ENCODE results near the gene TTLL11.

Gene TTLL11

GRCh38 chr9:122107291-122107805 is 14.2 kb upstream of the TTLL11 start:
- H3K4me2 ChIP-seq (ENCODE audit: insufficient read depth, low read length, poor library complexity, severe bottlenecking) = no peak overlapping the region
- no peak overlapping the region for H2BK12ac ChIP-seq (ENCODE audit: low read length)
- no peak overlapping the region for H2BK120ac ChIP-seq (ENCODE audit: low read depth, low read length)
- H2AK5ac ChIP-seq (ENCODE audit: low read depth, low read length) = peak overlapping the region; percentile 15
- WGBS, 2 donors (ENCODE audit: extremely low coverage in 2 of 2, insufficient read length in 2 of 2, insufficient replicate concordance in 1 of 2) = no CpG with 5 or more reads among the region's 7 CpGs
- H3K4me1 ChIP-seq (ENCODE audit: control insufficient read depth in 2 of 2, insufficient read depth in 1 of 2, low read depth in 1 of 2, low read length in 2 of 2) = peaks cover 5 to 12% of the 10 kb centered on the region in 2 donors
- no peak overlapping the region for H4K91ac ChIP-seq (ENCODE audit: low read depth, low read length, poor library complexity)
- H3K4ac ChIP-seq (ENCODE audit: low read length) = no peak overlapping the region
- H3K36me3 ChIP-seq (replicated peaks in 1 of 2; ENCODE audit: control insufficient read depth in 2 of 2, insufficient read depth in 2 of 2, low read length in 2 of 2) = no peaks in the 10 kb centered on the region
- no peak for DNase-seq (ENCODE audit: low spot score)
- H3K79me1 ChIP-seq (ENCODE audit: low read depth, low read length) = no peaks in the 10 kb centered on the region
- no peak overlapping the region for H2AFZ ChIP-seq (ENCODE audit: low read length)
- no peak overlapping the region for H3K23ac ChIP-seq (ENCODE audit: low read depth, low read length, poor library complexity)
- H3K9me3 ChIP-seq (replicated peaks in 1 of 2; ENCODE audit: control insufficient read depth in 2 of 2, insufficient read depth in 1 of 2, low read depth in 1 of 2, low read length in 2 of 2) = peaks cover 2% of the 10 kb centered on the region in 2 donors
- no peak overlapping the region for H3K27ac ChIP-seq (replicated peaks; ENCODE audit: low read length)
- H3K9ac ChIP-seq (ENCODE audit: low read depth, low read length, poor library complexity) = no peak overlapping the region
- no peak overlapping the region for H3K14ac ChIP-seq (ENCODE audit: low read length)
- no peak overlapping the region for H4K8ac ChIP-seq (ENCODE audit: low read depth, low read length)
- H2BK5ac ChIP-seq (ENCODE audit: low read length) = no peak overlapping the region
- H2BK15ac ChIP-seq (ENCODE audit: low read length) = no peak overlapping the region
- H3K18ac ChIP-seq (ENCODE audit: low read length) = peak overlapping the region; percentile 32
- H3K4me3 ChIP-seq (ENCODE audit: low read length in 2 of 2) = no peak overlapping the region
- H3K27me3 ChIP-seq (ENCODE audit: control insufficient read depth in 3 of 3, insufficient read depth in 3 of 3, low read depth in 1 of 3, low read length in 3 of 3) = no peaks in the 10 kb centered on the region

- no peak overlapping the region for H2BK12ac ChIP-seq (ENCODE audit: low read length)
- H3K23ac ChIP-seq (ENCODE audit: low read depth, low read length, poor library complexity) = no peak overlapping the region
- no peaks in the 10 kb centered on the region for H3K27me3 ChIP-seq (ENCODE audit: control insufficient read depth in 3 of 3, insufficient read depth in 3 of 3, low read depth in 1 of 3, low read length in 3 of 3)
- no peak overlapping the region for H4K8ac ChIP-seq (ENCODE audit: low read depth, low read length)
- H3K4me3 ChIP-seq (ENCODE audit: low read length in 2 of 2) = no peak overlapping the region
- H2BK5ac ChIP-seq (ENCODE audit: low read length) = no peak overlapping the region
- H3K9me3 ChIP-seq (replicated peaks in 1 of 2; ENCODE audit: control insufficient read depth in 2 of 2, insufficient read depth in 1 of 2, low read depth in 1 of 2, low read length in 2 of 2) = peaks cover 2% of the 10 kb centered on the region in 2 donors
- no peak overlapping the region for H4K91ac ChIP-seq (ENCODE audit: low read depth, low read length, poor library complexity)
- H2BK120ac ChIP-seq (ENCODE audit: low read depth, low read length) = no peak overlapping the region
- H3K36me3 ChIP-seq (replicated peaks in 1 of 2; ENCODE audit: control insufficient read depth in 2 of 2, insufficient read depth in 2 of 2, low read length in 2 of 2) = no peaks in the 10 kb centered on the region
- H3K9ac ChIP-seq (ENCODE audit: low read depth, low read length, poor library complexity) = no peak overlapping the region
- no peak overlapping the region for H3K27ac ChIP-seq (replicated peaks; ENCODE audit: low read length)
- no peak overlapping the region for H3K4me2 ChIP-seq (ENCODE audit: insufficient read depth, low read length, poor library complexity, severe bottlenecking)
- H2AFZ ChIP-seq (ENCODE audit: low read length) = no peak overlapping the region
- H2AK5ac ChIP-seq (ENCODE audit: low read depth, low read length) = no peak overlapping the region
- no peaks in the 10 kb centered on the region for H3K79me1 ChIP-seq (ENCODE audit: low read depth, low read length)
- H2BK15ac ChIP-seq (ENCODE audit: low read length) = no peak overlapping the region
- peaks cover 5 to 12% of the 10 kb centered on the region in 2 donors for H3K4me1 ChIP-seq (ENCODE audit: control insufficient read depth in 2 of 2, insufficient read depth in 1 of 2, low read depth in 1 of 2, low read length in 2 of 2)
- DNase-seq (ENCODE audit: low spot score) = no peak
- no peak overlapping the region for H3K4ac ChIP-seq (ENCODE audit: low read length)
- no peak overlapping the region for H3K14ac ChIP-seq (ENCODE audit: low read length)
- H3K18ac ChIP-seq (ENCODE audit: low read length) = no peak overlapping the region
- no CpG with 5 or more reads among the region's 2 CpGs for WGBS, 2 donors (ENCODE audit: extremely low coverage in 2 of 2, insufficient read length in 2 of 2, insufficient replicate concordance in 1 of 2)
Observed at GRCh38 chr9:122106576-122106975, 13.5 kb upstream of the TTLL11 start.

DNA sequence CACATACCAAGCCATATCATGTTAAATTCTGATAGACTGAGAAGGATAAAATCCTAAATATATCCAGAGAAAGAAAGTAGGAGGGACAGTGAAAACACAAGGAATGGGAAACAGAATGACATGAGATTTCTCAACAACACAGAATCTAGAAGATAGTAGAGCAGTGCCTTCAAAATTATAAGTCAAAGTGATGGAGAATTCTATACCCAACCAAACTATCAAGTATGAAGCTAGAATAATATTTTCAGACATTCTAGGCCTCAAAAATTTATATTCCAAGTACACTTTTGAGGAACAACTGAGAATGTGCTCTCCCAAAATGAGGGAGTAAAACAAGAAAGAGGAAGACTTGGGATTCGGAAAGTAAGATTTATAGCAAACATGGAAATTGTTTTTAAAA is 10.9 kb upstream of the TTLL11 start:
- Histone ChIP-seq H2BK120ac (ENCODE audit: low read depth, low read length) (no peak overlapping the region), H3K18ac (ENCODE audit: low read length) (no peak overlapping the region), H4K8ac (ENCODE audit: low read depth, low read length) (no peak overlapping the region), H2BK15ac (ENCODE audit: low read length) (no peak overlapping the region), H3K4me1 (ENCODE audit: control insufficient read depth in 2 of 2, insufficient read depth in 1 of 2, low read depth in 1 of 2, low read length in 2 of 2) (peaks cover 5 to 12% of the 10 kb centered on the region in 2 donors), H2AK5ac (ENCODE audit: low read depth, low read length) (no peak overlapping the region), H3K79me1 (ENCODE audit: low read depth, low read length) (no peaks in the 10 kb centered on the region), H3K9me3 (replicated peaks in 1 of 2; ENCODE audit: control insufficient read depth in 2 of 2, insufficient read depth in 1 of 2, low read depth in 1 of 2, low read length in 2 of 2) (peaks cover 2% of the 10 kb centered on the region in 2 donors), H3K36me3 (replicated peaks in 1 of 2; ENCODE audit: control insufficient read depth in 2 of 2, insufficient read depth in 2 of 2, low read length in 2 of 2) (no peaks in the 10 kb centered on the region), H3K4me3 (ENCODE audit: low read length in 2 of 2) (no peak overlapping the region), H4K91ac (ENCODE audit: low read depth, low read length, poor library complexity) (no peak overlapping the region), H3K14ac (ENCODE audit: low read length) (no peak overlapping the region), H3K27ac (replicated peaks; ENCODE audit: low read length) (no peak overlapping the region), H2AFZ (ENCODE audit: low read length) (no peak overlapping the region), H3K9ac (ENCODE audit: low read depth, low read length, poor library complexity) (no peak overlapping the region), H3K27me3 (ENCODE audit: control insufficient read depth in 3 of 3, insufficient read depth in 3 of 3, low read depth in 1 of 3, low read length in 3 of 3) (peaks cover 0 to 18% (median 0%) of the 10 kb centered on the region in 3 experiments), H3K23ac (ENCODE audit: low read depth, low read length, poor library complexity) (no peak overlapping the region), H3K4ac (ENCODE audit: low read length) (no peak overlapping the region), H2BK5ac (ENCODE audit: low read length) (no peak overlapping the region), H2BK12ac (ENCODE audit: low read length) (no peak overlapping the region), H3K4me2 (ENCODE audit: insufficient read depth, low read length, poor library complexity, severe bottlenecking) (no peak overlapping the region)
- no CpG with 5 or more reads among the region's 1 CpG for WGBS, 2 donors (ENCODE audit: extremely low coverage in 2 of 2, insufficient read length in 2 of 2, insufficient replicate concordance in 1 of 2)
- no peak for DNase-seq (ENCODE audit: low spot score)

GRCh38 chr9:122102156-122102555 is 9.0 kb upstream of the TTLL11 start:
- H2BK12ac ChIP-seq (ENCODE audit: low read length) = no peak overlapping the region
- H2BK5ac ChIP-seq (ENCODE audit: low read length) = no peak overlapping the region
- no peaks in the 10 kb centered on the region for H3K36me3 ChIP-seq (replicated peaks in 1 of 2; ENCODE audit: control insufficient read depth in 2 of 2, insufficient read depth in 2 of 2, low read length in 2 of 2)
- H3K27ac ChIP-seq (replicated peaks; ENCODE audit: low read length) = no peak overlapping the region
- H4K8ac ChIP-seq (ENCODE audit: low read depth, low read length) = no peak overlapping the region
- H4K91ac ChIP-seq (ENCODE audit: low read depth, low read length, poor library complexity) = no peak overlapping the region
- WGBS, 2 donors (ENCODE audit: extremely low coverage in 2 of 2, insufficient read length in 2 of 2, insufficient replicate concordance in 1 of 2) = no CpG with 5 or more reads among the region's 2 CpGs
- H3K27me3 ChIP-seq (ENCODE audit: control insufficient read depth in 3 of 3, insufficient read depth in 3 of 3, low read depth in 1 of 3, low read length in 3 of 3) = peaks cover 0 to 18% (median 0%) of the 10 kb centered on the region in 3 experiments
- H3K23ac ChIP-seq (ENCODE audit: low read depth, low read length, poor library complexity) = no peak overlapping the region
- no peak overlapping the region for H3K9ac ChIP-seq (ENCODE audit: low read depth, low read length, poor library complexity)
- H3K14ac ChIP-seq (ENCODE audit: low read length) = no peak overlapping the region
- H3K4me2 ChIP-seq (ENCODE audit: insufficient read depth, low read length, poor library complexity, severe bottlenecking) = no peak overlapping the region
- peak overlapping the region; percentile 3 for H2AK5ac ChIP-seq (ENCODE audit: low read depth, low read length)
- no peak overlapping the region for H3K18ac ChIP-seq (ENCODE audit: low read length)
- no peaks in the 10 kb centered on the region for H3K79me1 ChIP-seq (ENCODE audit: low read depth, low read length)
- H3K4me1 ChIP-seq (ENCODE audit: control insufficient read depth in 2 of 2, insufficient read depth in 1 of 2, low read depth in 1 of 2, low read length in 2 of 2) = peaks cover 2% of the 10 kb centered on the region in 2 donors
- no peak overlapping the region for H2BK120ac ChIP-seq (ENCODE audit: low read depth, low read length)
- no peak overlapping the region for H2AFZ ChIP-seq (ENCODE audit: low read length)
- peak overlapping the region in 1 of 2 donors; percentile 62 for H3K4me3 ChIP-seq (ENCODE audit: low read length in 2 of 2)
- H3K4ac ChIP-seq (ENCODE audit: low read length) = no peak overlapping the region
- DNase-seq (ENCODE audit: low spot score) = no peak
- peaks cover 2% of the 10 kb centered on the region in 2 donors for H3K9me3 ChIP-seq (replicated peaks in 1 of 2; ENCODE audit: control insufficient read depth in 2 of 2, insufficient read depth in 1 of 2, low read depth in 1 of 2, low read length in 2 of 2)
- H2BK15ac ChIP-seq (ENCODE audit: low read length) = peak overlapping the region; percentile 65
